ENCODE results near the gene ACY1.
"Not testable (repeated sequence)": the region's sequence is repeated elsewhere in the genome, so short reads cannot be mapped to it uniquely, and the experiment has no call there.

The ACY1 gene

GRCh38 chr3:51986010-51986947 is 2.9 kb downstream of the ACY1 start:
- Histone ChIP-seq H3K27ac (no peak overlapping the region), H3K4me3 (ENCODE audit: low read depth, low read length) (no peak overlapping the region), H3K27me3 (replicated peaks) (no peaks in the 10 kb centered on the region), H3K36me3 (replicated peaks) (peaks cover 3% of the 10 kb centered on the region)
- DNase-seq = no peak
- in situ Hi-C loops (cut with HindIII; ENCODE audit: low pct_ligation_motif_present, low sequenced_read_pairs) = no loop called here
- no peak for TF ChIP-seq CTCF (IDR thresholded peaks at IDR 0.05; ENCODE audit: low read depth, low read length, missing control alignments)

- H3K27ac ChIP-seq = no peak overlapping the region
- no peak for DNase-seq
- peaks cover 16% of the 10 kb centered on the region for H3K36me3 ChIP-seq (replicated peaks)
- no peak for TF ChIP-seq CTCF (IDR thresholded peaks at IDR 0.05; ENCODE audit: low read depth, low read length, missing control alignments)
- no peaks in the 10 kb centered on the region for H3K27me3 ChIP-seq (replicated peaks)
- in situ Hi-C loops (cut with HindIII; ENCODE audit: low pct_ligation_motif_present, low sequenced_read_pairs) = no loop called here
- H3K4me3 ChIP-seq (ENCODE audit: low read depth, low read length) = no peak overlapping the region
Measured at GRCh38 chr3:51987568-51987967, 4.2 kb downstream of the ACY1 start.

DNA sequence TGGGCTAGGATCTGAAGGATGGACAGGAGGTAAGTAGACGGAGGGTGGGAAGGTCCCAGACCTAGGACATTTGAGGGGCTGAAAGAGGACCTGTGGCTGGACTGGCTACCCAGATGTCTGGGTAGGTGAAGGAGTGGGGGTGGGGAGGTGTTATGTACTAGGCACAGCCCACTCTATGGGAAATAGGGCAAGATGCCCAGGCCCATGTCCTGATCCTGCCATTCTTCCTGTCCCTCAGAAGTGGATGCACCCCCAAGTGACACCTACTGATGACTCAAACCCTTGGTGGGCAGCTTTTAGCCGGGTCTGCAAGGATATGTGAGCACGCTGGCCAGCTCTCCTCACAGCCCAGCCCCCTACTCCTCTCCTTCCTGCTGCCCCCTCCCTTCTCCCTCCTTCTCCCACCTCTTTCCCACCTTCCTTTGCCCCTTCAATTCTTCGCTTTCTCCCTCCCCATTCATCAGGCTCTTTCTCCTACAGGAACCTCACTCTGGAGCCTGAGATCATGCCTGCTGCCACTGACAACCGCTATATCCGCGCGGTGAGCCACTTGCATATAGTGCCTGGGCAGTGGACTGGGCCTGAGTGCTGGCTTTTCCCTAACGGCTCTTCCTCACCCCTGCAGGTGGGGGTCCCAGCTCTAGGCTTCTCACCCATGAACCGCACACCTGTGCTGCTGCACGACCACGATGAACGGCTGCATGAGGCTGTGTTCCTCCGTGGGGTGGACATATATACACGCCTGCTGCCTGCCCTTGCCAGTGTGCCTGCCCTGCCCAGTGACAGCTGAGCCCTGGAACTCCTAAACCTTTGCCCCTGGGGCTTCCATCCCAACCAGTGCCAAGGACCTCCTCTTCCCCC is 5.2 kb downstream of the ACY1 start:
- no peak for DNase-seq
- H3K27me3 ChIP-seq (replicated peaks) = no peaks in the 10 kb centered on the region
- H3K27ac ChIP-seq = no peak overlapping the region
- H3K4me3 ChIP-seq (ENCODE audit: low read depth, low read length) = no peak overlapping the region
- peaks cover 24% of the 10 kb centered on the region for H3K36me3 ChIP-seq (replicated peaks)
- TF ChIP-seq CTCF (IDR thresholded peaks at IDR 0.05; ENCODE audit: low read depth, low read length, missing control alignments) = no peak
- in situ Hi-C loops (cut with HindIII; ENCODE audit: low pct_ligation_motif_present, low sequenced_read_pairs) = no loop called here

DNA sequence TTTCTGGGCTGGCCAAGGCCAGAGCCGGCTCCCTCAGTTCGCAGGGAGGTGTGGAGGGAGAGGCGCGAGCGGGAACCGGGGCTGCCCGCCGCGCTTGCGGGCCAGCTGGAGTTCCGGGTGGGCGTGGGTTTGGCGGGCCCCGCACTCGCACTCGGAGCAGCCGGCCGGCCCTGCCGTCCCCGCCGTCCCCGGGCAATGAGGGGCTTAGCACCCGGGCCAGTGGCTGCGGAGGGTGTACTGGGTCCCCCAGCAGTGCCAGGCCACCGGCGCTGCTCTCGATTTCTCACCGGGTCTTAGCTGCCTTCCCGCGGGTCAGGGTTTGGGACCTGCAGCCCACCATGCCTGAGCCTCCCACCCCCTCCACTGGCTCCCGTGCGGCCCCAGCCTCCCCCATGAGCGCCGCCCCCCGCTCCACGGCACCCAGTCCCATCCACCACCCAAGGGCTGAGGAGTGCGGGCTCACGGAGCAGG is 7.2 kb downstream of the ACY1 start:
- DNase-seq; H3K27me3 ChIP-seq (replicated peaks); H3K27ac ChIP-seq; H3K4me3 ChIP-seq (ENCODE audit: low read depth, low read length); in situ Hi-C loops (cut with HindIII; ENCODE audit: low pct_ligation_motif_present, low sequenced_read_pairs): not testable (repeated sequence)
- H3K36me3 ChIP-seq (replicated peaks) = peaks cover 39% of the 10 kb centered on the region

DNA sequence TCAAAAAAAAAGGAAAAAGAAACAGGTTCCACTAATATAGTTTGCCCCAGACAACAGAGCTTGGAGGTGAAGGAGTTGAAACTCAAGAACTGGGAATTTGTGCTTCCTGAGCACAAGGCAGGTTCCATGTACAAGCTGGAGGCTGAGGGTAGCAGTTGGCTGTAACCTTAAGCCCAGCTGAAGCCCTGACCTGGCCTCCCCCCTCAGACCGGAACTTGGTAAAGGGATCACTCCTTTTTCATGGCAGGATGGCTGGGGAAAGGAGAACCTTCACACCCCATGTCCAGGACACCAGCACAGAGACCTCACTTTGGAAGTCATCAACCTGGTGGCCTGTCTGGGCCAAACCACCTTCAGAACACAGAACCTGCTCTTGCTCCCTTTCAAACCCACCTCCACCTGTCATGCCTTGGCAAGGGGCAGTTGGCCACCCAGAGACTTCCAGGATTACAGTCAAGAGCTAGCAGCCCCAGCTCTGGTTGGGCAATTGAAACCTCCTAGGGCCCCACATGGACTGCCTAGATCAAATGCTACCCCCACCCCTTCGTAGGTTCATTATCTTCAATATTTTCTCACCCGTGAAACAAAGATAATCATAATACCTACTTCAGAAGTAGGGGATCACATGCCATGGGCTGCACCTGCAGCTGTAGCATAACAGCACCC is 8.8 kb downstream of the ACY1 start:
- Histone ChIP-seq H3K27me3 (replicated peaks) (no peaks in the 10 kb centered on the region), H3K27ac (no peak overlapping the region), H3K4me3 (ENCODE audit: low read depth, low read length) (no peak overlapping the region), H3K36me3 (replicated peaks) (peaks cover 39% of the 10 kb centered on the region)
- in situ Hi-C loops (cut with HindIII; ENCODE audit: low pct_ligation_motif_present, low sequenced_read_pairs) = no loop called here
- DNase-seq = no peak
- no peak for TF ChIP-seq CTCF (IDR thresholded peaks at IDR 0.05; ENCODE audit: low read depth, low read length, missing control alignments)

- in situ Hi-C loops (cut with HindIII; ENCODE audit: low pct_ligation_motif_present, low sequenced_read_pairs); H3K27me3 ChIP-seq (replicated peaks); H3K27ac ChIP-seq; DNase-seq; H3K4me3 ChIP-seq (ENCODE audit: low read depth, low read length): not testable (repeated sequence)
- peaks cover 39% of the 10 kb centered on the region for H3K36me3 ChIP-seq (replicated peaks)
Measured at GRCh38 chr3:51993657-51994056, 10.3 kb downstream of the ACY1 start.
